Raji (cell line): ENCODE measurements around the gene USP15.

Experiments
- POLR2A ChIP-seq: IDR thresholded peaks from 2 replicates; pipeline ENCODE4 v1.6.1; 2011; ENCODE audit warnings: low read depth, low read length, control low read depth; ENCODE audit not compliant: insufficient read depth

The USP15 gene

GRCh38 chr12:62249419-62249818 lies 10.8 kb upstream of the USP15 start:
- no peak for TF ChIP-seq POLR2A

- no peak for TF ChIP-seq POLR2A
These were observed 9.3 kb upstream of the USP15 start for GRCh38 chr12:62250671-62251608.

GRCh38 chr12:62251609-62251958 lies 8.6 kb upstream of the USP15 start:
- no peak for TF ChIP-seq POLR2A

GRCh38 chr12:62252576-62252975 lies 7.6 kb upstream of the USP15 start:
- no peak for TF ChIP-seq POLR2A

- no peak for TF ChIP-seq POLR2A
These were observed 5.2 kb upstream of the USP15 start for GRCh38 chr12:62254967-62255366.

GRCh38 chr12:62256408-62257096 lies 3.7 kb upstream of the USP15 start:
- no peak for TF ChIP-seq POLR2A

- TF ChIP-seq POLR2A = no peak
These were observed 2.0 kb upstream of the USP15 start for GRCh38 chr12:62258231-62258630.

GRCh38 chr12:62258941-62259630 lies 1.1 kb upstream of the USP15 start:
- no peak for TF ChIP-seq POLR2A

- no peak for TF ChIP-seq POLR2A
These were observed 592 bp upstream of the USP15 start for GRCh38 chr12:62259631-62259992.

GRCh38 chr12:62260733-62261683 lies 804 bp downstream of the USP15 start:
- TF ChIP-seq POLR2A = no peak; the same call in 1 of the 2 replicates

- no peak for TF ChIP-seq POLR2A
These were observed 1.8 kb downstream of the USP15 start for GRCh38 chr12:62261876-62262517.

- TF ChIP-seq POLR2A = no peak
These were observed 3.0 kb downstream of the USP15 start for GRCh38 chr12:62263232-62263631.

GRCh38 chr12:62263966-62264365 lies 3.8 kb downstream of the USP15 start:
- TF ChIP-seq POLR2A = no peak

- no peak for TF ChIP-seq POLR2A
These were observed 4.5 kb downstream of the USP15 start for GRCh38 chr12:62264706-62265105.
